Measurements from ENCODE around the gene PLXNC1.

The PLXNC1 gene

GRCh38 chr12:94254270-94254669 is 105.9 kb downstream of the PLXNC1 start:
- Histone ChIP-seq H3K79me2 (ENCODE audit: low read length) (peaks cover 21% of the 10 kb centered on the region; the same call in 1 of the 2 replicates), H3K4me2 (ENCODE audit: low read depth, low read length) (no peak overlapping the region), H3K4me1 (ENCODE audit: low read length) (peaks cover 4% of the 10 kb centered on the region; the same call in 1 of the 2 replicates), H3F3A (ENCODE audit: insufficient read depth, low read length) (peaks cover 15% of the 10 kb centered on the region), H3K9me2 (replicated peaks; ENCODE audit: insufficient read depth, low read length) (no peaks in the 10 kb centered on the region), H4K20me1 (ENCODE audit: insufficient read depth, low read length) (no peaks in the 10 kb centered on the region), H3K27ac (ENCODE audit: low read length) (no peak overlapping the region), H3K36me3 (replicated peaks; ENCODE audit: insufficient read depth, low read length) (peaks cover 45% of the 10 kb centered on the region), H3K9ac (ENCODE audit: low read length) (no peak overlapping the region), H2AFZ (ENCODE audit: low read length) (no peak overlapping the region), H3K9me3 (replicated peaks; ENCODE audit: insufficient read depth, low read length) (no peaks in the 10 kb centered on the region), H3K4me3 (ENCODE audit: low read length) (no peak overlapping the region), H3K27me3 (replicated peaks; ENCODE audit: insufficient read depth, low read length) (no peaks in the 10 kb centered on the region)
- no peak for DNase-seq
- TF ChIP-seq CTCF (IDR thresholded peaks at IDR 0.05; ENCODE audit: low read length) = no peak
- no peak for TF ChIP-seq EZH2 (optimal IDR thresholded peaks at IDR 0.05; ENCODE audit: low read depth, low read length)
- TF ChIP-seq EZH2phosphoT487 (IDR thresholded peaks at IDR 0.05; ENCODE audit: low read length) = no peak

- peaks cover 19% of the 10 kb centered on the region; the same call in 1 of the 2 replicates for H3K79me2 ChIP-seq (ENCODE audit: low read length)
Measured at GRCh38 chr12:94255006-94255405, 106.6 kb downstream of the PLXNC1 start.

GRCh38 chr12:94255428-94255827 is 107.1 kb downstream of the PLXNC1 start:
- TF ChIP-seq CTCF (IDR thresholded peaks at IDR 0.05; ENCODE audit: low read length) = no peak
- TF ChIP-seq EZH2 (optimal IDR thresholded peaks at IDR 0.05; ENCODE audit: low read depth, low read length) = no peak
- no peak for TF ChIP-seq EZH2phosphoT487 (IDR thresholded peaks at IDR 0.05; ENCODE audit: low read length)

More at GRCh38 chr12:94255006-94255405, 106.6 kb downstream of the PLXNC1 start:
- TF ChIP-seq EZH2 (optimal IDR thresholded peaks at IDR 0.05; ENCODE audit: low read depth, low read length) (no peak), EZH2phosphoT487 (IDR thresholded peaks at IDR 0.05; ENCODE audit: low read length) (no peak), CTCF (IDR thresholded peaks at IDR 0.05; ENCODE audit: low read length) (no peak)
- Histone ChIP-seq H3K36me3 (replicated peaks; ENCODE audit: insufficient read depth, low read length) (peaks cover 50% of the 10 kb centered on the region), H3K9ac (ENCODE audit: low read length) (no peak overlapping the region), H3K27me3 (replicated peaks; ENCODE audit: insufficient read depth, low read length) (no peaks in the 10 kb centered on the region), H2AFZ (ENCODE audit: low read length) (no peak overlapping the region), H3K4me1 (ENCODE audit: low read length) (peaks cover 4% of the 10 kb centered on the region; the same call in 1 of the 2 replicates), H3K9me3 (replicated peaks; ENCODE audit: insufficient read depth, low read length) (no peaks in the 10 kb centered on the region), H3K4me2 (ENCODE audit: low read depth, low read length) (no peak overlapping the region), H4K20me1 (ENCODE audit: insufficient read depth, low read length) (no peaks in the 10 kb centered on the region), H3F3A (ENCODE audit: insufficient read depth, low read length) (peaks cover 15% of the 10 kb centered on the region), H3K27ac (ENCODE audit: low read length) (no peak overlapping the region), H3K4me3 (ENCODE audit: low read length) (no peak overlapping the region), H3K9me2 (replicated peaks; ENCODE audit: insufficient read depth, low read length) (no peaks in the 10 kb centered on the region)
- DNase-seq = no peak

More at GRCh38 chr12:94255428-94255827, 107.1 kb downstream of the PLXNC1 start:
- Histone ChIP-seq H3K27ac (ENCODE audit: low read length) (no peak overlapping the region), H3K4me2 (ENCODE audit: low read depth, low read length) (no peak overlapping the region), H3K4me1 (ENCODE audit: low read length) (peaks cover 4% of the 10 kb centered on the region; the same call in 1 of the 2 replicates), H3K4me3 (ENCODE audit: low read length) (no peak overlapping the region), H3K27me3 (replicated peaks; ENCODE audit: insufficient read depth, low read length) (no peaks in the 10 kb centered on the region), H3K36me3 (replicated peaks; ENCODE audit: insufficient read depth, low read length) (peaks cover 52% of the 10 kb centered on the region), H2AFZ (ENCODE audit: low read length) (no peak overlapping the region), H4K20me1 (ENCODE audit: insufficient read depth, low read length) (no peaks in the 10 kb centered on the region), H3K9me3 (replicated peaks; ENCODE audit: insufficient read depth, low read length) (no peaks in the 10 kb centered on the region), H3K9ac (ENCODE audit: low read length) (no peak overlapping the region), H3F3A (ENCODE audit: insufficient read depth, low read length) (peaks cover 15% of the 10 kb centered on the region), H3K79me2 (ENCODE audit: low read length) (peaks cover 18% of the 10 kb centered on the region; the same call in 1 of the 2 replicates), H3K9me2 (replicated peaks; ENCODE audit: insufficient read depth, low read length) (no peaks in the 10 kb centered on the region)
- no peak for DNase-seq

Measured in MM.1S (cell line).